ENCODE results near the gene SCUBE2. TPM values are rescaled to one million over a fixed set of nuclear protein-coding genes. Genes with fewer than 3 reads are reported as not detected.

Gene SCUBE2
- total and polyA plus RNA-seq, 2 experiments from 2014 or later: 1.3 to 3.5 TPM

DNA sequence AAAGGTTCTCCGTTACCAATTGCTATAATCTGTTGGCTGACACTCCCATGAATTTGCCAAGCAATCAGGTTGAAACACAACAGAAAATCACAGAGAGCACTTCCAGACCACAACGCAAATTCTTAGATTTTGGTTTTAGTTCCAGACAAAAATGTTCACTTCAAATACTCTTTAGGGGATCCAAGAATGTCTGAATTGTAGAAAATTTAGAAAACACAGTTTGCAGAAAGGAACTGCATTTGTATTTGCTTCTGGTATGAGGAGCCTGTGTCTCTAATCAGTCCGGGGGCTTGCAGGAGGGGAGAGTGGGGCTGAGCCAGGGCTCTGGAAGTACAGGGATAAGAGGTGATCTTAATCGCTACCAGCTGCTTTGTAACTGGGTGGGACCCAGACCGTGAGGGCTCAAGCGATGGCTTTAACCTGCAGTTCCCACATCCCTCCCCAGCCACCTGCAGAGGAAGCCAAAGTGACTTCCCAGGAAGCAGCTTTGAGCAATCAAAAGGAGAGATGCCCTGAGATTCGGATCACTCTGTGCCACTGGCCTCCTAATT, 18.7 kb downstream of the SCUBE2 start:
- WGBS, 2 experiments (ENCODE audit: low coverage in 1 of 2, low lambda C conversion rate in 2 of 2, missing lambda C conversion rate in 2 of 2): 77 to 83% methylated on average over 7 of the region's 7 CpGs
- in situ Hi-C loops (cut with MboI): no loop called here
- H3K27me3 ChIP-seq (replicated peaks; ENCODE audit: insufficient read depth): no peaks in the 10 kb centered on the region
- H3K4me3 ChIP-seq: no peak overlapping the region
- no peak overlapping the region for H2AFZ ChIP-seq
- no peak for DNase-seq
- H3K4me1 ChIP-seq (ENCODE audit: insufficient read depth): no peaks in the 10 kb centered on the region
- no peaks in the 10 kb centered on the region for H3K9me2 ChIP-seq (ENCODE audit: insufficient read depth)
- H3K27ac ChIP-seq: no peak overlapping the region
- no peaks in the 10 kb centered on the region for H3K79me2 ChIP-seq (ENCODE audit: insufficient read depth)
- H3K36me3 ChIP-seq (ENCODE audit: low read depth): no peaks in the 10 kb centered on the region
- no peak overlapping the region for H3K4me2 ChIP-seq (ENCODE audit: unreplicated experiment)
- no peaks in the 10 kb centered on the region for H4K20me1 ChIP-seq (ENCODE audit: insufficient read depth)
- no peak for TF ChIP-seq EZH2phosphoT487 (IDR thresholded peaks at IDR 0.05; ENCODE audit: insufficient read depth, low read depth)
- no peak for TF ChIP-seq EZH2 (IDR thresholded peaks at IDR 0.05; ENCODE audit: insufficient read depth, poor library complexity, severe bottlenecking)
- H3K9ac ChIP-seq: no peak overlapping the region
- H3F3A ChIP-seq (ENCODE audit: insufficient read depth): no peaks in the 10 kb centered on the region
- no peaks in the 10 kb centered on the region for H3K9me3 ChIP-seq (ENCODE audit: low read depth)

DNA sequence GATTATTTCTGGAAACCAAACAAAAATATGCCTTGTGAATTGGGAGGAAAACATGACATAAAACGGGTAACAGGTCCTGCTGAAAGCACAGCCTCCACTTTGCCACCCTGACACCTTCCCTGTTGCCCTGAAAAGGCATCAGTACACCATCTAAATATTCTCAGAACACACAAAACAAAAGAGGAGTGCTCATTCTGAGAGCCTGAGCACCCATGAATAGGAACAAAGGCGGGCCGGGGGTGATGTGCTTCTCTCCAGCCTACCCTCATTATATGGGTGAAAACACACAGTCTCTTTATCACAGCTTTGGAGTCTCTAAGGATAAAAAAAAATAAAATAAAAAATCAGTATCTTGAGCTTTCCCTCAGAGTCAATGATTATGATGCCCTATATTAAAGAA, 19.7 kb downstream of the SCUBE2 start:
- H3F3A ChIP-seq (ENCODE audit: insufficient read depth): no peaks in the 10 kb centered on the region
- H3K36me3 ChIP-seq (ENCODE audit: low read depth): no peaks in the 10 kb centered on the region
- no peaks in the 10 kb centered on the region for H3K9me3 ChIP-seq (ENCODE audit: low read depth)
- H3K4me1 ChIP-seq (ENCODE audit: insufficient read depth): no peaks in the 10 kb centered on the region
- H3K27ac ChIP-seq: no peak overlapping the region
- no peaks in the 10 kb centered on the region for H3K9me2 ChIP-seq (ENCODE audit: insufficient read depth)
- H3K27me3 ChIP-seq (replicated peaks; ENCODE audit: insufficient read depth): no peaks in the 10 kb centered on the region
- TF ChIP-seq EZH2 (IDR thresholded peaks at IDR 0.05; ENCODE audit: insufficient read depth, poor library complexity, severe bottlenecking): no peak
- no peak for TF ChIP-seq EZH2phosphoT487 (IDR thresholded peaks at IDR 0.05; ENCODE audit: insufficient read depth, low read depth)
- H3K79me2 ChIP-seq (ENCODE audit: insufficient read depth): no peaks in the 10 kb centered on the region
- H3K9ac ChIP-seq: no peak overlapping the region
- H4K20me1 ChIP-seq (ENCODE audit: insufficient read depth): no peaks in the 10 kb centered on the region
- no peak overlapping the region for H2AFZ ChIP-seq
- H3K4me2 ChIP-seq (ENCODE audit: unreplicated experiment): no peak overlapping the region
- DNase-seq: no peak
- 95 to 96% methylated on average over 3 of the region's 3 CpGs for WGBS, 2 experiments (ENCODE audit: low coverage in 1 of 2, low lambda C conversion rate in 2 of 2, missing lambda C conversion rate in 2 of 2)
- in situ Hi-C loops (cut with MboI): no loop called here
- no peak overlapping the region for H3K4me3 ChIP-seq

DNA sequence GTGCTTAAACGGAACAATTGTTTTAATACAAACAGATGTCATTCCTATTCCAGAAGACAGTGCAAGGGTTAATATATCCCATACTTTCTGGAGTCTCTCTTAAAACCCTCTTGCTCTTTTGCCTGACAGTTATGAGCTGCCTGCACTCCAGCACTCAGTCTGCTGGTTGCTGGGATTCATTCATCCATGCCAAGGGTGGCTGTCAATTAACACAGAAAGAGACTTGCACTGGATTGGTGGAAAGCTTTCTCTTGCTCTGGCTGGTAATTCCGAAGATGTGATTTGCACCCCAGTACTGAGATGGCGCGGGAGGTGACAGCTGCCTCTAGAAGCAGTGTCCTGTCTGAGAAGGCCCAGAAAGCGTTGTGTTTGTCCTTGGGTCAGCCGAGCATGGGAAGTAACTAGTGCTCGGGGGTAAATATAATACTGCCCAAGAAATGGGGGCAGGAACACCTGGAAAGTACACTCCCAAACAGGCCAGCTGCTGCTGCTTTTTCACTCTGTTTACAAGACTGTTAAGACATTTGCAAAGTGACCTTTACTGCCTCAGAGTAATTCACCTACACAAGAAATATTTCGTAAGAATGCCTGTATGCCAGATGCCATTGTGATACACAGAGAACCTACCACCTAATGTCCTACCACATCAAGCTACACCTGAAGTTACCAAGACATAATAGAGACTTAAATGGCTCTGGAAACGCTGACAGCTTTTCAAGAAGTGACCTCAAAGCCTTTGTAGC, 20.5 kb downstream of the SCUBE2 start:
- WGBS, 2 experiments (ENCODE audit: low coverage in 1 of 2, low lambda C conversion rate in 2 of 2, missing lambda C conversion rate in 2 of 2): 87% methylated on average over 9 of the region's 9 CpGs
- TF ChIP-seq EZH2 (IDR thresholded peaks at IDR 0.05; ENCODE audit: insufficient read depth, poor library complexity, severe bottlenecking): no peak
- no peak for TF ChIP-seq EZH2phosphoT487 (IDR thresholded peaks at IDR 0.05; ENCODE audit: insufficient read depth, low read depth)
- Histone ChIP-seq H3F3A (ENCODE audit: insufficient read depth) (no peaks in the 10 kb centered on the region), H3K9me2 (ENCODE audit: insufficient read depth) (no peaks in the 10 kb centered on the region), H4K20me1 (ENCODE audit: insufficient read depth) (no peaks in the 10 kb centered on the region), H3K9ac (no peak overlapping the region), H3K79me2 (ENCODE audit: insufficient read depth) (no peaks in the 10 kb centered on the region), H3K9me3 (ENCODE audit: low read depth) (no peaks in the 10 kb centered on the region), H3K27me3 (replicated peaks; ENCODE audit: insufficient read depth) (no peaks in the 10 kb centered on the region), H2AFZ (no peak overlapping the region), H3K4me1 (ENCODE audit: insufficient read depth) (no peaks in the 10 kb centered on the region), H3K27ac (no peak overlapping the region), H3K4me3 (no peak overlapping the region), H3K4me2 (ENCODE audit: unreplicated experiment) (no peak overlapping the region), H3K36me3 (ENCODE audit: low read depth) (no peaks in the 10 kb centered on the region)
- in situ Hi-C loops (cut with MboI): no loop called here
- no peak for DNase-seq

DNA sequence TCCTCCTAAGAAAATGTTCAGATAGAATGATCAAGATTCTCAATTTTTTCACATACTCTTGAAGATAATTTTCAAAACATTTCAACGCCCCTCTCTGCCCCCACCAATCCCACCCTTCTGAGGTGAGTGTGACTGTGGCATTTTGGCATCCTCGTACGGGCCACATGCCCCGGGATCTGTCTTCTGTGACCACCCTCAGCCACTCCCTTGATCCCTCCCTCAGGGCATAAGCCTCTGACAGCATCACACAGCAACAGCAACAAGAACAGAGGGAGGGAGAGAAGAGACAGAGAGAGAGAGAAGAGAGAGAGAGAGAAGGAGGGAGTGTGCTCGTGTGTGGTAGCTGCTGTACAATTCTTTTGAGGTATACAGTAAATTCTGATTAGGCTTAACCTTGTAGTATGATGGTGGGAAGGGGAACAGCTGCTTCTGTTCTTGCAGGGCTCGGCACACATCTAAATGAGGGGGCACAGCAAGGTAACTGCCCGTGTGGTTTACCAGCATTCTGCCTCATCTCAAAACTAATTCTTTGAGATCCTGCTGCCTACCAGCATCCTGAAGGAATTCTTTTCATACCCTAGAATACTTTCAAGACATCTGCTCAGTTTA, 21.4 kb downstream of the SCUBE2 start:
- no peaks in the 10 kb centered on the region for H3K79me2 ChIP-seq (ENCODE audit: insufficient read depth)
- in situ Hi-C loops (cut with MboI): no loop called here
- H2AFZ ChIP-seq: no peak overlapping the region
- H3K4me1 ChIP-seq (ENCODE audit: insufficient read depth): no peaks in the 10 kb centered on the region
- TF ChIP-seq EZH2 (IDR thresholded peaks at IDR 0.05; ENCODE audit: insufficient read depth, poor library complexity, severe bottlenecking) (no peak), EZH2phosphoT487 (IDR thresholded peaks at IDR 0.05; ENCODE audit: insufficient read depth, low read depth) (no peak)
- WGBS, 2 experiments (ENCODE audit: low coverage in 1 of 2, low lambda C conversion rate in 2 of 2, missing lambda C conversion rate in 2 of 2): 83 to 84% methylated on average over 7 of the region's 7 CpGs
- DNase-seq: no peak
- no peaks in the 10 kb centered on the region for H3K36me3 ChIP-seq (ENCODE audit: low read depth)
- no peaks in the 10 kb centered on the region for H3F3A ChIP-seq (ENCODE audit: insufficient read depth)
- no peak overlapping the region for H3K27ac ChIP-seq
- no peak overlapping the region for H3K4me2 ChIP-seq (ENCODE audit: unreplicated experiment)
- no peaks in the 10 kb centered on the region for H3K9me3 ChIP-seq (ENCODE audit: low read depth)
- no peaks in the 10 kb centered on the region for H3K9me2 ChIP-seq (ENCODE audit: insufficient read depth)
- no peak overlapping the region for H3K9ac ChIP-seq
- H4K20me1 ChIP-seq (ENCODE audit: insufficient read depth): no peaks in the 10 kb centered on the region
- no peak overlapping the region for H3K4me3 ChIP-seq
- no peaks in the 10 kb centered on the region for H3K27me3 ChIP-seq (replicated peaks; ENCODE audit: insufficient read depth)
